Endothelial cell of umbilical vein (primary cell): ENCODE data around the gene PUS1. TPM values are rescaled to one million over a fixed set of nuclear protein-coding genes. Genes with fewer than 3 reads are reported as not detected.

Experiments used
- BruUV-seq: library from RNA; stranded (reverse); fragments of 400-500 nt; replicated peaks from 2 replicates; lab custom pipeline; 2021; lab: Mats Ljungman, UMichigan
- CTCF ChIA-PET: fragments of 300-600, 350-600 bp; sonication (Branson Sonifier 250); formaldehyde crosslinking; loops from one replicate; lab custom pipeline; 2021; ENCODE audit warnings: antibody characterized with exemption, inconsistent platforms; lab: Charles Lee
- POLR2A ChIA-PET: fragments of 300-600, 350-600 bp; sonication (Branson Sonifier 250); formaldehyde crosslinking; loops from one replicate; lab custom pipeline; 2021; ENCODE audit warnings: antibody characterized with exemption, inconsistent platforms; lab: Charles Lee
- DNase-seq: peaks from one replicate; pipeline ENCODE4 v3.0.0-alpha.2; 2011; ENCODE audit warnings: low read depth, low spot score
- FAIRE-seq: peaks from 2 replicates; lab custom pipeline; 2011; peaks lifted over from hg19 to GRCh38; lab: Jason Lieb, UNC
- H2AFZ ChIP-seq: 2 replicates; pipeline ENCODE4 v1.6.0; 2012; ENCODE audit warnings: low read depth, low read length, control low read depth, inconsistent platforms
- H3K27ac ChIP-seq: 2 replicates; pipeline ENCODE4 v1.5.1; 2011; ENCODE audit warnings: low read depth, mild to moderate bottlenecking, control low read depth, low read length, moderate library complexity; ENCODE audit not compliant: insufficient read depth
- H3K27me3 ChIP-seq, 2 experiments: 2 replicates each; pipeline versions ENCODE4 v1.6.0 to v1.6.1; 2011; ENCODE audit warnings: low read length in 2 of 2, mixed read lengths in 1 of 2; ENCODE audit not compliant: control insufficient read depth in 2 of 2, insufficient read depth in 2 of 2
- H3K36me3 ChIP-seq, 2 experiments: 2 replicates in 1 of 2; 3 replicates in 1 of 2; pipeline ENCODE4 v1.5.1; 2011; ENCODE audit warnings: low read length in 2 of 2, mild to moderate bottlenecking in 1 of 2, moderate library complexity in 1 of 2; ENCODE audit not compliant: control insufficient read depth in 2 of 2, insufficient read depth in 2 of 2; ENCODE audit errors: extremely low read depth in 1 of 2
- H3K4me1 ChIP-seq: 3 replicates; pipeline ENCODE4 v1.5.1; 2011; ENCODE audit warnings: mild to moderate bottlenecking, low read length; ENCODE audit not compliant: control insufficient read depth, insufficient read depth; ENCODE audit errors: extremely low read depth
- H3K4me2 ChIP-seq: 2 replicates; pipeline ENCODE4 v1.6.1; 2011; ENCODE audit warnings: low read length, control low read depth, mixed read lengths; ENCODE audit not compliant: insufficient read depth
- H3K4me3 ChIP-seq, 3 experiments: fragments of 200-600 bp in 1 of 3; sonication (generic), shearing (Covaris generic) in 1 of 3; replicated peaks in 1 of 3; 2 replicates each; pipeline ENCODE4 v1.5.1; 2011 to 2016; ENCODE audit warnings: control low read depth in 3 of 3, low read length in 3 of 3, mild to moderate bottlenecking in 2 of 3, inconsistent platforms in 1 of 3, low read depth in 1 of 3, moderate library complexity in 1 of 3; ENCODE audit not compliant: insufficient read depth in 1 of 3
- H3K79me2 ChIP-seq: 2 replicates; pipeline ENCODE4 v1.6.0; 2012; ENCODE audit warnings: low read length, inconsistent platforms; ENCODE audit not compliant: control insufficient read depth, insufficient read depth
- H3K9ac ChIP-seq: replicated peaks from 2 replicates; pipeline ENCODE3; 2011; ENCODE audit warnings: low read length, control low read depth; ENCODE audit not compliant: insufficient read depth; ENCODE audit errors: extremely low read depth
- H3K9me1 ChIP-seq: replicated peaks from 3 replicates; pipeline ENCODE4 v1.6.0; 2011; ENCODE audit warnings: mild to moderate bottlenecking, low read length; ENCODE audit not compliant: control insufficient read depth, insufficient read depth; ENCODE audit errors: extremely low read depth
- H3K9me3 ChIP-seq: replicated peaks from 2 replicates; pipeline ENCODE4 v1.5.1; 2012; ENCODE audit warnings: low read length, inconsistent platforms; ENCODE audit not compliant: control insufficient read depth, insufficient read depth
- H4K20me1 ChIP-seq: replicated peaks from 2 replicates; pipeline ENCODE3; 2011; ENCODE audit warnings: mild to moderate bottlenecking, low read length; ENCODE audit not compliant: control insufficient read depth, insufficient read depth; ENCODE audit errors: extremely low read depth
- CTCF ChIP-seq, 2 donors: IDR thresholded peaks; 1 replicate in 1 of 2; 2 replicates in 1 of 2; pipeline ENCODE4 v1.5.1; 2011; ENCODE audit warnings: low read length in 2 of 2, mild to moderate bottlenecking in 2 of 2, moderate library complexity in 2 of 2, control low read depth in 1 of 2, inconsistent platforms in 1 of 2, low read depth in 1 of 2; ENCODE audit not compliant: insufficient read depth in 1 of 2; ENCODE audit errors: extremely low read depth in 1 of 2
- EZH2 ChIP-seq: IDR thresholded peaks from 2 replicates; pipeline ENCODE4 v1.6.1; 2012; ENCODE audit warnings: borderline replicate concordance, low read depth, mild to moderate bottlenecking, moderate library complexity, low read length, inconsistent platforms; ENCODE audit not compliant: severe bottlenecking
- GATA2 ChIP-seq: IDR thresholded peaks from 2 replicates; pipeline ENCODE4 v1.7.0; 2011; ENCODE audit warnings: low read depth, mild to moderate bottlenecking, moderate library complexity, mixed read lengths, low read length; ENCODE audit not compliant: insufficient read length, insufficient read depth
- JUN ChIP-seq: IDR thresholded peaks from 2 replicates; pipeline ENCODE4 v1.6.1; 2011; ENCODE audit warnings: borderline replicate concordance, low read depth; ENCODE audit not compliant: insufficient read length, insufficient read depth
- MYC ChIP-seq: IDR thresholded peaks from one replicate; pipeline ENCODE4 v1.6.1; 2011; ENCODE audit warnings: mild to moderate bottlenecking, low read depth, low read length
- POLR2A ChIP-seq: IDR thresholded peaks from 2 replicates; pipeline ENCODE4 v1.6.1; 2012; ENCODE audit warnings: low read depth, mild to moderate bottlenecking, control low read depth, low read length
- POLR2AphosphoS5 ChIP-seq: IDR thresholded peaks from 2 replicates; pipeline ENCODE4 v1.6.1; 2012; ENCODE audit warnings: low read depth, mild to moderate bottlenecking, control low read depth, low read length, moderate library complexity; ENCODE audit not compliant: insufficient read depth
- dilution Hi-C: fragments of 300-500 bp; cut with MboI; formaldehyde crosslinking; loops from one replicate; pipeline ENCODE4 v1.15.0; 2019; ENCODE audit warnings: low sequenced_read_pairs; ENCODE audit not compliant: extremely low pct_ligation_motif_present
- intact Hi-C: fragments of 100-400 bp; cut with micrococcal nuclease; formaldehyde crosslinking; loops from one replicate; pipeline ENCODE4 v1.10.0; 2022
- polyA plus RNA-seq, 4 experiments: library from polyadenylated mRNA; depleted of rRNA in 3 of 4; stranded (reverse) in 3 of 4; unstranded in 1 of 4; fragments of >200 nt; gene quantifications; 2 replicates each; pipeline versions ENCODE4 v1.2.1 to v1.2.3, GENCODE V29; 2011 to 2012; ENCODE audit warnings: missing spikeins in 1 of 4
- total RNA-seq: library from RNA; stranded (reverse); gene quantifications from 2 replicates; pipeline ENCODE4 v1.2.3, GENCODE V29; 2021

Gene PUS1
- total and polyA plus RNA-seq, 2 donors (not counting 3 experiments of a cell fraction or from before 2014, with no cell fraction given), result 33.9 to 52.2 TPM

GRCh38 chr12:131962069-131962468 is 33.0 kb downstream of the PUS1 start:
- H2AFZ ChIP-seq, result no peak overlapping the region
- H3K79me2 ChIP-seq, result peaks cover 78% of the 10 kb centered on the region
- H3K9me3 ChIP-seq, result no peaks in the 10 kb centered on the region
- no peak overlapping the region for H3K27ac ChIP-seq
- H3K4me3 ChIP-seq, result no peak overlapping the region
- DNase-seq, result no peak
- peaks cover 12% of the 10 kb centered on the region for H4K20me1 ChIP-seq
- intact Hi-C loops (no loop called here), dilution Hi-C loops (no loop called here)
- no peak overlapping the region for H3K9ac ChIP-seq
- no peak for FAIRE-seq
- POLR2A ChIA-PET, result no interaction called here
- no peak overlapping the region for H3K4me2 ChIP-seq
- no peaks in the 10 kb centered on the region for H3K9me1 ChIP-seq
- BruUV-seq, result no TSS peak
- no peaks in the 10 kb centered on the region for H3K27me3 ChIP-seq
- TF ChIP-seq POLR2AphosphoS5 (no peak), POLR2A (no peak), GATA2 (no peak), MYC (no peak), CTCF (IDR thresholded peaks at IDR 0.05; ENCODE audit: extremely low read depth in 1 of 2, insufficient read depth in 1 of 2, low read depth in 1 of 2, low read length in 2 of 2) (no peak), JUN (no peak)
- CTCF ChIA-PET, result interaction anchor here (1.2 to 1.4 kb wide), 3 partner anchors 12 to 27 kb away, joined by 3 to 6 read pairs (median 4); partner anchors contain the start of gene EP400
- H3K4me1 ChIP-seq, result no peaks in the 10 kb centered on the region
- peaks cover 0 to 5% of the 10 kb centered on the region in 2 experiments for H3K36me3 ChIP-seq

- Histone ChIP-seq H3K27ac (no peak overlapping the region), H3K4me2 (no peak overlapping the region), H3K9me1 (no peaks in the 10 kb centered on the region), H3K79me2 (peaks cover 77% of the 10 kb centered on the region), H4K20me1 (peaks cover 12% of the 10 kb centered on the region), H3K4me3 (no peak overlapping the region), H3K36me3 (peaks cover 0 to 5% of the 10 kb centered on the region in 2 experiments), H3K9ac (no peak overlapping the region), H3K27me3 (no peaks in the 10 kb centered on the region), H2AFZ (no peak overlapping the region), H3K4me1 (no peaks in the 10 kb centered on the region), H3K9me3 (no peaks in the 10 kb centered on the region)
- intact Hi-C loops, result no loop called here
- no TSS peak for BruUV-seq
- DNase-seq (no peak), FAIRE-seq (no peak)
- TF ChIP-seq MYC, result no peak
- TF ChIP-seq JUN, result no peak
- no peak for TF ChIP-seq EZH2
- ChIA-PET POLR2A (no interaction called here), CTCF (interaction anchor here (1.0 to 1.3 kb wide), 3 partner anchors 10 to 26 kb away, joined by 3 read pairs; no protein-coding TSS in a partner anchor)
- dilution Hi-C loops, result no loop called here
These were observed 34.3 kb downstream of the PUS1 start for GRCh38 chr12:131963381-131963780.
